ENCODE measurements around the gene EVI2A. TPM values are rescaled to one million over a fixed set of nuclear protein-coding genes. Genes with fewer than 3 reads are reported as not detected.
A peak's percentile ranks its signal among the peaks of the same experiment; 100 is the strongest.

Gene EVI2A
- total and polyA plus RNA-seq, 10 donors, result 27.0 to 79.7 (median 42.1) TPM

GRCh38 chr17:31318851-31319661 lies 2.4 kb downstream of the EVI2A start:
- H3K27ac ChIP-seq, result peak overlapping the region; percentile 66 to 94 (median 91)

DNA sequence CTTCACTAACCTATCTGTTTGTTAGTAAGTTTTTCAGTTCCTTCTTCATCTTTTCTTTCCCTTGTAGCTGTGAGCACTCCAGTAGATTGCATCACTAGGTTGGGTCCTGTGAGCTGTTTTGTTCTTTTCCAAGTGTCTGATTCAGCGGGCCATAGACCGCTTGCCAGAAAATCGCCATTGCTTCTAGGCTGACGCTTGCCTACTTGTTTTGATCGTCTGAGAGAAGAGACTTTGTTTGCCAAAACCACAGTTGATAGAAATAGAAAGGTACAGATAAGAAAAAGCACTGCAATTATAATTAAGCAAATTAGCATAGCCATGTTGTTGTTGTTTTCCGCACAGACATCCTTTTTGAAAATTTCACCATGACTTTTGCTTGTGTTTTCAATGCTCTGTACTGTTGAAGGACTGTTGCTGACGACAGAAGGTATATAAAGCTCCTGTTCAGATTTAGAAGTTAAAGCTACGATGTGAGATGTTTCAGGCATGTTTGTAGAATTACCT lies 3.1 kb downstream of the EVI2A start:
- TF ChIP-seq POLR2A (IDR thresholded peaks at IDR 0.05), result peak in 1 of 3 donors; percentile 47
- peak in 1 of 3 donors; percentile 84 for TF ChIP-seq POLR2AphosphoS5 (IDR thresholded peaks at IDR 0.05)
- TF ChIP-seq, protein P1, sequence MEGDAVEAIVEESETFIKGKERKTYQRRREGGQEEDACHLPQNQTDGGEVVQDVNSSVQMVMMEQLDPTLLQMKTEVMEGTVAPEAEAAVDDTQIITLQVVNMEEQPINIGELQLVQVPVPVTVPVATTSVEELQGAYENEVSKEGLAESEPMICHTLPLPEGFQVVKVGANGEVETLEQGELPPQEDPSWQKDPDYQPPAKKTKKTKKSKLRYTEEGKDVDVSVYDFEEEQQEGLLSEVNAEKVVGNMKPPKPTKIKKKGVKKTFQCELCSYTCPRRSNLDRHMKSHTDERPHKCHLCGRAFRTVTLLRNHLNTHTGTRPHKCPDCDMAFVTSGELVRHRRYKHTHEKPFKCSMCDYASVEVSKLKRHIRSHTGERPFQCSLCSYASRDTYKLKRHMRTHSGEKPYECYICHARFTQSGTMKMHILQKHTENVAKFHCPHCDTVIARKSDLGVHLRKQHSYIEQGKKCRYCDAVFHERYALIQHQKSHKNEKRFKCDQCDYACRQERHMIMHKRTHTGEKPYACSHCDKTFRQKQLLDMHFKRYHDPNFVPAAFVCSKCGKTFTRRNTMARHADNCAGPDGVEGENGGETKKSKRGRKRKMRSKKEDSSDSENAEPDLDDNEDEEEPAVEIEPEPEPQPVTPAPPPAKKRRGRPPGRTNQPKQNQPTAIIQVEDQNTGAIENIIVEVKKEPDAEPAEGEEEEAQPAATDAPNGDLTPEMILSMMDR (IDR thresholded peaks at IDR 0.05 in 8 of 11, conservative IDR thresholded peaks at IDR 0.05 in 3 of 11), result no peak
- Histone ChIP-seq H3K9me3 (no peaks in the 10 kb centered on the region), H3K27me3 (replicated peaks in 1 of 7) (no peaks in the 10 kb centered on the region), H3K36me3 (peaks cover 0 to 6% (median 0%) of the 10 kb centered on the region in 6 donors), H3K4me3 (peak overlapping the region; percentile 3 to 70 (median 36)), H3K4me1 (peaks cover 13 to 88% (median 49%) of the 10 kb centered on the region in 6 donors), H3K27ac (peak overlapping the region; percentile 66 to 94 (median 91))
- 29 to 49% (median 32%) methylated on average over 8 of the region's 8 CpGs for WGBS, 5 donors
- intact Hi-C loops (cut with DNase I; ENCODE audit: low total_unique reads), result no loop called here
- peak; percentile 63 for DNase-seq

More at GRCh38 chr17:31318851-31319661, 2.4 kb downstream of the EVI2A start:
- peak overlapping the region in 7 of 8 donors; percentile 9 to 70 (median 37) for H3K4me3 ChIP-seq
- H3K9me3 ChIP-seq, result no peaks in the 10 kb centered on the region
- peaks cover 13 to 88% (median 48%) of the 10 kb centered on the region in 6 donors for H3K4me1 ChIP-seq
- TF ChIP-seq POLR2AphosphoS5 (IDR thresholded peaks at IDR 0.05) (no peak), POLR2A (IDR thresholded peaks at IDR 0.05) (peak in 1 of 3 donors; percentile 24)
- intact Hi-C loops (cut with DNase I; ENCODE audit: low total_unique reads), result no loop called here
- DNase-seq, result no peak
- WGBS, 5 donors, result 27 to 38% (median 32%) methylated on average over 5 of the region's 5 CpGs
- peaks cover 0 to 6% (median 0%) of the 10 kb centered on the region in 6 donors for H3K36me3 ChIP-seq
- H3K27me3 ChIP-seq (replicated peaks in 1 of 7), result no peaks in the 10 kb centered on the region

- Histone ChIP-seq H3K27ac (peak overlapping the region; percentile 83 to 94 (median 90)), H3K4me1 (peaks cover 9 to 75% (median 44%) of the 10 kb centered on the region in 6 donors), H3K4me3 (peak overlapping the region in 3 of 8 donors; percentile 45 to 73 (median 54)), H3K36me3 (peaks cover 0 to 6% (median 0%) of the 10 kb centered on the region in 6 donors), H3K27me3 (replicated peaks in 1 of 7) (no peaks in the 10 kb centered on the region), H3K9me3 (no peaks in the 10 kb centered on the region)
- intact Hi-C loops (cut with DNase I; ENCODE audit: low total_unique reads), result no loop called here
- TF ChIP-seq, protein P1 (IDR thresholded peaks at IDR 0.05 in 8 of 11, conservative IDR thresholded peaks at IDR 0.05 in 3 of 11), result no peak
- TF ChIP-seq POLR2AphosphoS5 (IDR thresholded peaks at IDR 0.05) (no peak), POLR2A (IDR thresholded peaks at IDR 0.05) (no peak)
- no peak for DNase-seq
- WGBS, 5 donors, result 44 to 66% (median 54%) methylated on average over 3 of the region's 3 CpGs
Measured at GRCh38 chr17:31314782-31315100, 6.7 kb downstream of the EVI2A start.

DNA sequence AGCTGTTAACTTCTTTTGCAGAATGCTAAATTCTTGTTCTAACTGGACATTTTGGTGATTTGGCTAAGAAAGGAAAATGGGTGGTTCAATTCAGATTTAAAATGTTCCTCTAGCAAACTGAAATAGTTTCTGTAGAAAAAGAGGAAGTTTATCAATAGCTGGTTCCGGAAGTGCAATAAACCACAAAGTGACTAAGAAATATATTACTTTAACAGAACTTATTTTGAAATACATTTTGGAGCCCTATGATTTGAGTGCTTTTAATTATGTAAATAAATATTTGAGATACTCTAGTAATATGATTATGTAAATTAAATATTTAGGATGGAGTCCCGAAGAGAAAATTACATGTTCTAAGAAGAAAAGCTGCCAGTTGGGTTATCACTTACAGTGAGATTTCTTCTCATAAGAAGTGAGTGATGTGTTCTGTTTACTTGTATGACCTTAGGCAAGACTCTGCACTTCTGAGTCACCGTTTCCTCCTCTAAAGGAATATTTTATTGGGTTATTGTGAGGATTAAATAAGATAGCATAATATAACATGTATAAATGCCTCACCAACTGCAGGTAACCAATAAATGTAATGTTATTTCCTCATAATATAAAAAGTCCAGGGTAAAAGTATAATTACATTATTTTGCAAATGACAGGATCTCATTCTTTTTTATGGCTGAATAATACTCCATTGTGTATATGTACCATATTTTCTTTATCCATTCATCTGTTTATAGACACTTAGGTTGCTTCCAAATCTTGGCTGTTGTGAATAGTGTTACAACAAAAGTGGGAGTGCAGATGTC lies 7.2 kb downstream of the EVI2A start, which contains the start of gene EVI2B:
Gene EVI2B, minus strand, starts transcription at position 73 of the 800 bp plus-strand sequence. CDS start 8,445 bp downstream, outside the sequence.
- Histone ChIP-seq H3K36me3 (peaks cover 0 to 6% (median 0%) of the 10 kb centered on the region in 6 donors), H3K27ac (peak within 1 kb of the TSS; percentile 83 to 94 (median 90)), H3K4me1 (peaks cover 9 to 75% (median 48%) of the 10 kb centered on the region in 6 donors), H3K9me3 (no peaks in the 10 kb centered on the region), H3K4me3 (peak within 1 kb of the TSS; percentile 32 to 73 (median 44)), H3K27me3 (replicated peaks in 1 of 7) (no peaks in the 10 kb centered on the region)
- 14 to 32% (median 16%) methylated on average over 3 of the region's 3 CpGs for WGBS, 5 donors
- intact Hi-C loops (cut with DNase I; ENCODE audit: low total_unique reads), result no loop called here
- TF ChIP-seq, protein P1 (IDR thresholded peaks at IDR 0.05 in 8 of 11, conservative IDR thresholded peaks at IDR 0.05 in 3 of 11), result no peak
- TF ChIP-seq POLR2AphosphoS5 (IDR thresholded peaks at IDR 0.05) (no peak), POLR2A (IDR thresholded peaks at IDR 0.05) (peak in 1 of 3 donors; percentile 50)
- no peak for DNase-seq

All from spleen (tissue), 11 donors.